Stomach (tissue), 9 donors: Measurements from ENCODE around the gene DENND4A. TPM values are rescaled to one million over a fixed set of nuclear protein-coding genes. Genes with fewer than 3 reads are reported as not detected.
A peak's percentile ranks its signal among the peaks of the same experiment; 100 is the strongest.

Experiments
- DNase-seq, 2 donors: peaks; one replicate each; pipeline versions ENCODE4 v3.0.0 to v3.0.0-alpha.2; 2013 to 2019
- H3K27ac ChIP-seq, 5 donors: fragments of 200-600 bp in 4 of 5; sonication (generic) in 4 of 5; one replicate each; pipeline ENCODE4 v1.5.1; 2013 to 2019; ENCODE audit warnings: mild to moderate bottlenecking in 1 of 5, moderate library complexity in 1 of 5
- H3K27me3 ChIP-seq, 3 donors: fragments of 200-600 bp; sonication (generic); one replicate each; pipeline ENCODE4 v1.5.1; 2017 to 2019; ENCODE audit warnings: mixed run types in 1 of 3
- H3K36me3 ChIP-seq, 4 donors: fragments of 200-600 bp; sonication (generic); 1 replicate in 3 of 4; 2 replicates in 1 of 4; pipeline ENCODE4 v1.5.1; 2016 to 2019
- H3K4me1 ChIP-seq, 4 donors: fragments of 200-600 bp; sonication (generic); one replicate each; pipeline ENCODE4 v1.5.1; 2016 to 2019
- H3K4me3 ChIP-seq, 4 donors: fragments of 200-600 bp; sonication (generic) in 3 of 4; one replicate each; pipeline ENCODE4 v1.5.1; 2016 to 2019; ENCODE audit warnings: mild to moderate bottlenecking in 1 of 4
- H3K9me3 ChIP-seq, 4 donors: fragments of 200-600 bp; sonication (generic); one replicate each; pipeline ENCODE4 v1.5.1; 2016 to 2019
- EP300 ChIP-seq: sonication (generic); formaldehyde crosslinking; IDR thresholded peaks from one replicate; pipeline ENCODE4 v1.6.1; 2017; ENCODE audit warnings: antibody characterized with exemption
- POLR2A ChIP-seq, 4 donors: fragments of 450-650 bp; IDR thresholded peaks; one replicate each; pipeline ENCODE4 v1.6.1; 2016; ENCODE audit warnings: antibody characterized with exemption in 4 of 4, control low read depth in 2 of 4, mild to moderate bottlenecking in 1 of 4, moderate library complexity in 1 of 4
- POLR2AphosphoS5 ChIP-seq, 3 donors: sonication (generic); formaldehyde crosslinking; IDR thresholded peaks; one replicate each; pipeline ENCODE4 v1.6.1; 2016; ENCODE audit warnings: antibody characterized with exemption in 3 of 3
- WGBS, 5 donors: extraction: QIAGEN DNeasy Blood & Tissue Kit in 3 of 5; methylation state at CpG; one replicate each; pipeline versions ENCODE4 v1.1.5 to v1.1.7; 2013 to 2018; 5-methylcytosine and 5-hydroxymethylcytosine counted together
- intact Hi-C: fragments of 100-400 bp; cut with DNase I; formaldehyde crosslinking; loops from one replicate; pipeline ENCODE4 v1.15.1; 2023; ENCODE audit warnings: low total_unique reads
- polyA plus RNA-seq, 3 donors: library from polyadenylated mRNA; stranded (reverse); fragments of 200-250 nt; gene quantifications; one replicate each; pipeline ENCODE4 v1.2.3, GENCODE V29; 2013
- total RNA-seq, 5 donors: library from RNA; depleted of rRNA; stranded (reverse); fragments of >200 nt; gene quantifications; one replicate each; pipeline versions ENCODE4 v1.1.0 to v1.2.3, GENCODE V29; 2014 to 2016
- TF ChIP-seq, protein P1 (sequence below), 7 experiments: fragments of 450-650 bp in 4 of 7; fragments of 200-600 bp in 3 of 7; sonication (generic) in 3 of 7; IDR thresholded peaks; one replicate each; pipeline ENCODE4 v1.5.1; 2016 to 2019; ENCODE audit warnings: antibody characterized with exemption in 7 of 7, control low read depth in 2 of 7, mild to moderate bottlenecking in 1 of 7
- donor health status: healthy with polysubstance abuse.
- donor health status: Bipolar disorder and iron deficiency.
- donor health status: healthy.

Gene DENND4A
- total and polyA plus RNA-seq, 8 donors = 5.0 to 60.6 (median 24.2) TPM

DNA sequence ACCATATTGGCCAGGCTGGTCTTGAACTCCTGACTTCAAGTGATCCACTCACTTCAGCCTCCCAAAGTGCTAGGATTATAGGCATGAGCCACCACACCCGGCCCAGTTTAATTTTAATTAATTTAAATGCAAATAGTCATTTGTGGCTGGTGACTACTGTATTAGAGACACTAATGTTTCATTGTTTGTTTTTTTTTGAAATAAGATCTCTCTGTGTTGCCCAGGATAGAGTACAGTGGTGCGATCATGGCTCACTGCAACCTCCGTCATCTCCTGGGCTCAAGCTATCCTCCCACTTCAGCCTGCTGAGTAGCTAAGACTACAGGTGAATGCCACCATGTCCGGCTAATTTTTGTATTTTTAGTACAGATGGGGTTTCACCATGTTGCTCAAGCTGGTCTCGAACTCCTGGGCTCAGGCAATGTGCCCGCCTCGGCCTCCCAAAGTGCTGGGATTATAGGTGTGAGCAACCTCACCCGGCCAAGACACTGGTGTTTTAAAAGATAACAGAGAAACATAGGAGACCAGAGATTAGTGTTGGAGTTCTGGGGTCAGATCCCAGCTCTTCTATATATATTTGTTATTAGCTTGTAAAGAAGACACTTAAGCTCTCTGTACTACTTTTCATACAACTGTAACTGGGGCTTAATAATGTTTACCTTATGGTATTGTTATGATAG lies 42.6 kb upstream of the DENND4A start:
- H3K27ac ChIP-seq = peak overlapping the region in 2 of 5 donors; percentile 86 to 94
- TF ChIP-seq, protein P1, sequence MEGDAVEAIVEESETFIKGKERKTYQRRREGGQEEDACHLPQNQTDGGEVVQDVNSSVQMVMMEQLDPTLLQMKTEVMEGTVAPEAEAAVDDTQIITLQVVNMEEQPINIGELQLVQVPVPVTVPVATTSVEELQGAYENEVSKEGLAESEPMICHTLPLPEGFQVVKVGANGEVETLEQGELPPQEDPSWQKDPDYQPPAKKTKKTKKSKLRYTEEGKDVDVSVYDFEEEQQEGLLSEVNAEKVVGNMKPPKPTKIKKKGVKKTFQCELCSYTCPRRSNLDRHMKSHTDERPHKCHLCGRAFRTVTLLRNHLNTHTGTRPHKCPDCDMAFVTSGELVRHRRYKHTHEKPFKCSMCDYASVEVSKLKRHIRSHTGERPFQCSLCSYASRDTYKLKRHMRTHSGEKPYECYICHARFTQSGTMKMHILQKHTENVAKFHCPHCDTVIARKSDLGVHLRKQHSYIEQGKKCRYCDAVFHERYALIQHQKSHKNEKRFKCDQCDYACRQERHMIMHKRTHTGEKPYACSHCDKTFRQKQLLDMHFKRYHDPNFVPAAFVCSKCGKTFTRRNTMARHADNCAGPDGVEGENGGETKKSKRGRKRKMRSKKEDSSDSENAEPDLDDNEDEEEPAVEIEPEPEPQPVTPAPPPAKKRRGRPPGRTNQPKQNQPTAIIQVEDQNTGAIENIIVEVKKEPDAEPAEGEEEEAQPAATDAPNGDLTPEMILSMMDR (IDR thresholded peaks at IDR 0.05) = no peak
- TF ChIP-seq POLR2AphosphoS5 (IDR thresholded peaks at IDR 0.05) (no peak), EP300 (no peak), POLR2A (IDR thresholded peaks at IDR 0.05) (no peak)
- H3K36me3 ChIP-seq = no peaks in the 10 kb centered on the region
- no peaks in the 10 kb centered on the region for H3K27me3 ChIP-seq
- peaks cover 26 to 54% (median 34%) of the 10 kb centered on the region in 4 donors for H3K4me1 ChIP-seq
- H3K9me3 ChIP-seq = no peaks in the 10 kb centered on the region
- intact Hi-C loops = no loop called here
- 89 to 96% (median 93%) methylated on average over 8 of the region's 8 CpGs for WGBS, 5 donors
- H3K4me3 ChIP-seq = no peak overlapping the region
- DNase-seq = no peak

DNA sequence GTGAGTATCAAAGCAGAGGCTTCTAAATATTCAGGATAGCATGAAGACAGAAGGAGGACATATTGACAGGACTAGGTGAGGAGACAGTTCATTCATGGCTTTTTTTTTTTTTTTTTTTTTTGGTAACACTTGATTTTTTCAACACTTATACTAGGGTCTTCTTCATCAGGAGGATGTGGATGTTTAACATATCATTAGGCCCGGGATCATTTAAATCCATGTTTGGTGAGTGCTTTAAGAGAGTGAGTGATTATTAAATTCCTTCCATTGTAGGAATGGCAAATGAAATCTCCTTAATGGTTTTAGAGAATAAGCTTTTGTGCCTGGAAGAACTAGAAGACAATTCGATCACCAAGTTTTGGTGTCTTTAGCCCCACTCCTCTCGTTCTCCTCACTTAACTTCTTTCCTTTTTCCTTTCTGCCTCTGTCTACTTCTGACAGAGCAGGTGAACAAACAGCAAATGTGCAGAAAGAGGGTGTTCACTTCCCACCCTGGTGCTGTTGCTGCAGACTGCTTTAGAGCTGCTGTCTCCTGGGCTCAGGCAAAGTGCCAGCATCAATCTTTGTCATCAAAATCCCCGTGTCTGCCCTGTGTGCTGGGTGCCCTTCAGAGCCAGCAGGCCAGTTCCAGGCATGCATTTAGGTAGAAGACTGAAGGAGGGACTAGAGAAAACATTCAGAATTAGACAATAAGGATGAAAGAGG lies 41.6 kb upstream of the DENND4A start:
- Histone ChIP-seq H3K27me3 (no peaks in the 10 kb centered on the region), H3K36me3 (no peaks in the 10 kb centered on the region), H3K9me3 (no peaks in the 10 kb centered on the region), H3K27ac (peak overlapping the region; percentile 79 to 94 (median 86)), H3K4me1 (peaks cover 26 to 54% (median 39%) of the 10 kb centered on the region in 4 donors), H3K4me3 (no peak overlapping the region)
- WGBS, 5 donors = 41 to 48% (median 44%) methylated on average over 4 of the region's 4 CpGs
- intact Hi-C loops = no loop called here
- DNase-seq = peak; percentile 43 to 60
- TF ChIP-seq POLR2A (IDR thresholded peaks at IDR 0.05) = no peak
- TF ChIP-seq, protein P1 (IDR thresholded peaks at IDR 0.05) = no peak
- TF ChIP-seq POLR2AphosphoS5 (IDR thresholded peaks at IDR 0.05) = no peak
- TF ChIP-seq EP300 = no peak

DNA sequence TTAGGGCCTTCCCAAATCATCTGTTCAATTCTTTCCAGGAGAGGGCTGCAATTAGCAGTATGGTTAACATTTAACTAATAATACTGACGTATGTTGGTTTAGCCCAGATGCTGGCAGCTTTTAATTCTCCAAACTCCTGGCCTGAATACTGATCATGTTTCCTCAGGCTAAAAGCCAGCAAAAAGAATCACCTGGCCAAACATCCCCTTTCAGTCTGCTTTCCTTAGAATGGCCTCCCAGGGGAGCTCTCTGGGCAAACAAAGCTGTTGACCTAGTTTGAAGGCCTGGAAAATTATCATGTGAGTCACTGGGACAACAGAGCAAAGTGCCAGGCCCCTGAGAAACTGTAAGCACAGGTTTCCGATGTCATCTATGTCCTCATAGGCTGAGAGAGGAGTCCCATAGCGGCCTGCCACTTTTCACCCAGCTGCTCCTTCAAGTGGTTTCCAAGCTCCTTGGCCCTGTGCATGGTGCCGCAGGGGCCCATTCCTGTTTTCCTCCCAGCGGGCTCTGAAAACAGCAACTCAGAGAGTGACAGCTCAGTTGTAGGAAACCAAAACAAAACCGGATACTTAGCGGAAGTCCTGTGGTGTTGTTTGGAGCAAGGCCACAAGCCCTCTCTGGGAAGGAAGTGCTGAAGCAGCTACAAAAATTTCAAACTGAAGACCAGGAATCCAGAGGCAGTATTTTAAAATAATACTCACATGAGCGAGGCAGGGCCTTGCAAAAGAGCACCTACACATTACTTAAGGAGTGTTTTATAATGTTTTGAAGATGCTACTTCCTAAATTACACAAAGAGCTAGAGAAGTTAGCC lies 40.7 kb upstream of the DENND4A start:
- Histone ChIP-seq H3K27me3 (no peaks in the 10 kb centered on the region), H3K9me3 (no peaks in the 10 kb centered on the region), H3K4me3 (peak overlapping the region; percentile 3 to 25 (median 6)), H3K27ac (peak overlapping the region; percentile 79 to 94 (median 86)), H3K4me1 (peaks cover 26 to 49% (median 39%) of the 10 kb centered on the region in 4 donors), H3K36me3 (no peaks in the 10 kb centered on the region)
- TF ChIP-seq POLR2A (IDR thresholded peaks at IDR 0.05) (no peak), POLR2AphosphoS5 (IDR thresholded peaks at IDR 0.05) (peak; percentile 62 to 76 (median 65))
- WGBS, 5 donors = 5 to 30% (median 7%) methylated on average over 5 to 8 of the region's 8 CpGs
- DNase-seq = peak; percentile 89 to 96
- intact Hi-C loops = no loop called here

DNA sequence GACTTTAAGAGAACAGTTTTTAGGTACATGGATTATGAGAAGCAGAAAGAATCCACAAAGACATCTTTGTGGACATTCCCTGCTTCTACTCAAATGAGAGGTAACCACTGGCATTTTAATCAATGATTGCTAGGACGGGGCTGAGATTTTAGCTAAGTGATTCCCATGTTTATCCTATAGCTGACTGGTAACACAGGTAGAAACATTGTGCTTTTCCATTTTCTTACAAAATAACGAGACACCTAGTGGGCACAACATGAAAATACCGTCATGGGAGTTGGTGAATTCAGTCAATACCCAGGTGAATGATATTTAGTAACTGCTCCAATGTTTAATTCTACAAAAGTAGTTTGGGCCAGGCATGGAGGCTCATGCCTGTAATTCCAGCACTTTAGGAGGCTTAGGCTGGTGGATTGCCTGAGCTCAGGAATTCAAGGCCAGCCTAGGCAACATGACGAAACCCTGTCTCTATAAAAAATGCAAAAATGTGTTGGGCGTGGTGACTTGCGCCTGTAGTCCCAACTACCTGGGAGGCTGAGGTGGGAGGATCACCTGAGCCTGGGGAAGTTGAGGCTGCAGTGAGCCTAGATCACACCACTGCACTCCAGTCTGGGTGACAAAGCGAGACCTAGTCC lies 37.2 kb upstream of the DENND4A start:
- WGBS, 5 donors = 57 to 62% (median 60%) methylated on average over 7 of the region's 7 CpGs
- intact Hi-C loops = no loop called here

More for the DNA sequence above, 37.2 kb upstream of the DENND4A start:
- Histone ChIP-seq H3K9me3 (no peaks in the 10 kb centered on the region), H3K4me1 (peaks cover 25 to 46% (median 34%) of the 10 kb centered on the region in 4 donors), H3K36me3 (no peaks in the 10 kb centered on the region), H3K4me3 (no peak overlapping the region), H3K27me3 (no peaks in the 10 kb centered on the region), H3K27ac (peak overlapping the region in 1 of 5 donors; percentile 11)
- TF ChIP-seq POLR2A (IDR thresholded peaks at IDR 0.05) = no peak
- TF ChIP-seq EP300 = no peak
- TF ChIP-seq, protein P1 (IDR thresholded peaks at IDR 0.05) = peak in 3 of 7 experiments; percentile 19 to 46 (median 41)
- no peak for TF ChIP-seq POLR2AphosphoS5 (IDR thresholded peaks at IDR 0.05)
- DNase-seq = peak in 1 of 2 donors; percentile 57
